ENCODE measurements around the gene TMEM106C. TPM values are rescaled to one million over a fixed set of nuclear protein-coding genes. Genes with fewer than 3 reads are reported as not detected.

TMEM106C gene
- total RNA-seq, 4 donors from 2014 or later, result 52.9 to 112 (median 79.1) TPM

DNA sequence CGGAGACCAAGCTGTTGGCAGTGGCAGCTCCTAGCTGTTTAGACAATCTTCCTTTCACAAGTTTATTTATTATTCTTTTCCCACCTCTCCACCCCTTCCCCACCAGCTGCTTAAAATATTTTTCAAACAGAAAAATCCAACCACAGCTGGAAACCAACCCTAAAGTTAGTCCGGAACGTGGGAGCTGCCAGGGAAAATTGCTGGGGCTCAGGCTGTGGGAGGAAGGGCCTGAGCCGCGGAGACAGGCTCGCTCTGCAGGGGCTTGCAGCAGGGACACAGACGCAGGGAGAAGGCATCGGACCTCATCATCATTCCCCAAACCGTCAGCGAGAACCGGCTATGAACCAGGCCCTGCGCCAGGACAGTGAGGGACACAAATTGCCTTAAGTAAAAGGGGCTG, 16.1 kb upstream of the TMEM106C start:
- WGBS, 2 donors, result 83 to 93% methylated on average over 12 of the region's 12 CpGs

DNA sequence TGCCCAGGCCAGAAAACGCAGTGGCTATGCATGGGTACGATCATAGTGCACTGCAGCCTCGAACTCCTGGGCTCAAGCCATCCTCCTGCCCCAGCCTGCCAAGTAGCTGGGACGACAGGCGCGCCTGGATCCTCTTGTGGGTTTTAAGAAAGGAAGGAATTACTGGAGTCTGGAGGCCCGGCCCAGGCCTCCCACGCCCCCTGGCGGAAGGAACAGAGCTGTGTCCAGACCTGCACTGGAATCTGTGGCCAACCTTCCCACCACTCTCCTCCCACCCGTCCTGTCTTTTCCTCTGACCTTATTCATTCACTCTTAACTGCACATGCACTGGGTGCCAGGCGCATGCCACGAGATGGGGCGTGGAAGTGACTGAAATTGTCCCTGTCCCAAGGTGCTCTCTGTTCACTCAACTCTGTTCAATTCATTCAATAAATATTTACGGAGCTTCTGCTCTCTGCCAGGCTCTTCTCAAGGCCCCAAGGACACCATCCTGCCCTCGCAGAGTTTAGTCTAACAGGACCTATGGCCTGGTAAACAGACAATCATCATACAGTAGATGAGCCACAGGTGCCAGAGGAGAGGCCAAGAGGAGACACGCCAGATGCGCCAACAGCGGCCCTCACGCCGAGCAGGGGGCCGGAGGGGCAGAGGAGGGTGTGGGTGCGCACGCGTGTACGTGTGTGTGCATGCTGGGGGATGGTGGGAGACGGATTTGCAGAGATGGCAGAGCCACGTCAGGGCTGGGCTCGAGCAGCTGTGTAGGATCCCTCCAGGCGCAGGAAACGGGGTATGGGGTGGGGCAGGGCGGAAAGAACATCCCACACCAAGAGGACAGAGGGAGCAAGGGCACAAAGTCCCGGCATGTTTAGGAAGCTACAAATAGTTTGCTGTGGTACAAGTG, 13.7 kb upstream of the TMEM106C start:
- H3K4me3 ChIP-seq (replicated peaks in 1 of 3), result no peak overlapping the region
- 59% methylated on average over 32 of the region's 32 CpGs for WGBS, 2 donors
- DNase-seq, result peak; percentile 75 to 80

More for the DNA sequence above, 16.1 kb upstream of the TMEM106C start:
- H3K4me3 ChIP-seq (replicated peaks in 1 of 3), result no peak overlapping the region
- TF ChIP-seq CTCF (IDR thresholded peaks at IDR 0.05), result no peak
- TF ChIP-seq POLR2A (IDR thresholded peaks at IDR 0.05), result no peak
- no peak for DNase-seq
- H3K27ac ChIP-seq, result no peak overlapping the region
- intact Hi-C loops (cut with DNase I), result loop anchor here (5.0 kb wide), 1 partner anchor 40 kb away; no protein-coding TSS in a partner anchor
- no peaks in the 10 kb centered on the region for H3K36me3 ChIP-seq
- no peaks in the 10 kb centered on the region for H3K9me3 ChIP-seq
- no peaks in the 10 kb centered on the region for H3K27me3 ChIP-seq
- peaks cover 0 to under 1% of the 10 kb centered on the region in 2 donors for H3K4me1 ChIP-seq

DNA sequence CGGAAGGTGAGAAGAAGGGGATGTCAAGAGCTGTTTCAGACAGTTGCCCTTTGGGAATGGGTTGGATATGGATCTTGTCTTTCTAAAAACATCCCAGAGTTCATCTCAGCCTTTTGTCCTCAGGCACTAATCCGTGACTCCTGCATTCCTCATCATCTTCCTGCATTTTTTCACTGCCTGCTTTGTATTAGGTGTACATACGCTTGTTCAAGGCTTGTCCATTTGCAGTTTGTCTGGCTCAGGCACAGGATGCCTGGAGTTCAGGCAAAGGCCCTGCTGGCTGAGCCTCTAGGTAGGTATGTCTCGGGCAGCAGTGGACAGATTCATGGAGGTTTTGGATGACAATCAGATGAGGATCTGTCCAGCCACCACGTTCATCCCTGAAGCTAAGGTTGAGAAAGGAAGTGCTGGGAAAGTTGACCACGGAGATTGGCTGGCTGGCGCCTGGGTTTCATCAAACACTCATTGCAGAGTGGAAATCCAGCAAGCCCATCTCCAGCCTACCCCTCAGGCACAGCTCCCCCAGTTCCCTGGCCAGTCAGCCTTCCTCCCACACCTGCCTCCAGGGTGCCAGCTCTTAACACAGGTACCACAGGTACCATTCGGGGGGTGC, 12.4 kb upstream of the TMEM106C start:
- no peaks in the 10 kb centered on the region for H3K36me3 ChIP-seq
- H3K4me3 ChIP-seq (replicated peaks in 1 of 3), result no peak overlapping the region
- 82 to 88% methylated on average over 7 to 8 of the region's 8 CpGs for WGBS, 2 donors
- intact Hi-C loops (cut with DNase I), result no loop called here
- no peak overlapping the region for H3K27ac ChIP-seq
- TF ChIP-seq POLR2A (IDR thresholded peaks at IDR 0.05), result no peak
- no peak for TF ChIP-seq CTCF (IDR thresholded peaks at IDR 0.05)
- H3K4me1 ChIP-seq, result peaks cover 0 to 5% of the 10 kb centered on the region in 2 donors
- H3K9me3 ChIP-seq, result no peaks in the 10 kb centered on the region
- H3K27me3 ChIP-seq, result no peaks in the 10 kb centered on the region
- no peak for DNase-seq

More for the DNA sequence above, 13.7 kb upstream of the TMEM106C start:
- Histone ChIP-seq H3K36me3 (no peaks in the 10 kb centered on the region), H3K27me3 (no peaks in the 10 kb centered on the region), H3K9me3 (no peaks in the 10 kb centered on the region), H3K4me1 (peaks cover 0 to 5% of the 10 kb centered on the region in 2 donors), H3K27ac (no peak overlapping the region)
- peak; percentile 71 to 83 (median 77) for TF ChIP-seq CTCF (IDR thresholded peaks at IDR 0.05)
- TF ChIP-seq POLR2A (IDR thresholded peaks at IDR 0.05), result no peak
- intact Hi-C loops (cut with DNase I), result loop anchor here (5.0 kb wide), 1 partner anchor 42 kb away; no protein-coding TSS in a partner anchor

- 89 to 91% methylated on average over 8 of the region's 8 CpGs for WGBS, 2 donors
- intact Hi-C loops (cut with DNase I), result no loop called here
These were observed 9.3 kb upstream of the TMEM106C start for GRCh38 chr12:47954058-47954457.

More at GRCh38 chr12:47954058-47954457, 9.3 kb upstream of the TMEM106C start:
- no peaks in the 10 kb centered on the region for H3K36me3 ChIP-seq
- peaks cover 0 to 5% of the 10 kb centered on the region in 2 donors for H3K4me1 ChIP-seq
- H3K27me3 ChIP-seq, result no peaks in the 10 kb centered on the region
- no peak for TF ChIP-seq POLR2A (IDR thresholded peaks at IDR 0.05)
- no peak for TF ChIP-seq CTCF (IDR thresholded peaks at IDR 0.05)
- no peaks in the 10 kb centered on the region for H3K9me3 ChIP-seq
- H3K4me3 ChIP-seq (replicated peaks in 1 of 3), result no peak overlapping the region
- H3K27ac ChIP-seq, result no peak overlapping the region
- DNase-seq, result no peak

All from thyroid gland (tissue), 4 donors.